ENCODE results near the gene ESRRB.
A peak's percentile ranks its signal among the peaks of the same experiment; 100 is the strongest.

ESRRB gene

GRCh38 chr14:76349993-76350392 lies 25.9 kb upstream of the ESRRB start:
- H3K9ac ChIP-seq (ENCODE audit: low read length): no peak overlapping the region
- WGBS (ENCODE audit: extremely low coverage, insufficient coverage, low lambda C conversion rate): no CpG with 5 or more reads among the region's 4 CpGs

GRCh38 chr14:76350671-76351070 lies 25.3 kb upstream of the ESRRB start:
- Histone ChIP-seq H3K27me3 (ENCODE audit: insufficient read depth, low read length, poor library complexity) (no peaks in the 10 kb centered on the region), H2BK15ac (replicated peaks; ENCODE audit: low read depth) (no peak overlapping the region), H3K18ac (ENCODE audit: low read length) (no peak overlapping the region), H3K36me3 (ENCODE audit: control insufficient read depth, insufficient read depth, low read length) (no peaks in the 10 kb centered on the region), H4K8ac (ENCODE audit: low read depth, low read length) (no peak overlapping the region), H3K79me1 (ENCODE audit: low read length) (no peaks in the 10 kb centered on the region), H3K23ac (ENCODE audit: low read length) (no peak overlapping the region), H3K9ac (ENCODE audit: low read length) (no peak overlapping the region), H2AK5ac (ENCODE audit: low read length) (no peak overlapping the region), H3K4me1 (ENCODE audit: control insufficient read depth, low read depth, low read length) (no peaks in the 10 kb centered on the region), H3K79me2 (ENCODE audit: control insufficient read depth, insufficient read depth, low read length) (no peaks in the 10 kb centered on the region), H3K27ac (ENCODE audit: low read depth, low read length) (no peak overlapping the region), H4K5ac (ENCODE audit: low read length) (no peak overlapping the region), H3K4ac (ENCODE audit: low read depth, low read length) (no peak overlapping the region), H2BK120ac (ENCODE audit: low read depth, low read length) (no peak overlapping the region), H3K4me2 (ENCODE audit: low read length) (no peak overlapping the region), H3K4me3 (ENCODE audit: low read length) (no peak overlapping the region), H2BK5ac (ENCODE audit: low read length) (no peak overlapping the region), H3K56ac (ENCODE audit: low read length) (no peak overlapping the region)
- DNase-seq: no peak
- no CpG with 5 or more reads among the region's 5 CpGs for WGBS (ENCODE audit: extremely low coverage, insufficient coverage, low lambda C conversion rate)

More at GRCh38 chr14:76349993-76350392, 25.9 kb upstream of the ESRRB start:
- no peak overlapping the region for H2BK120ac ChIP-seq (ENCODE audit: low read depth, low read length)
- H4K8ac ChIP-seq (ENCODE audit: low read depth, low read length): no peak overlapping the region
- no peaks in the 10 kb centered on the region for H3K36me3 ChIP-seq (ENCODE audit: control insufficient read depth, insufficient read depth, low read length)
- DNase-seq: no peak
- no peaks in the 10 kb centered on the region for H3K79me1 ChIP-seq (ENCODE audit: low read length)
- H3K4me3 ChIP-seq (ENCODE audit: low read length): no peak overlapping the region
- no peaks in the 10 kb centered on the region for H3K79me2 ChIP-seq (ENCODE audit: control insufficient read depth, insufficient read depth, low read length)
- no peak overlapping the region for H3K18ac ChIP-seq (ENCODE audit: low read length)
- H3K4me1 ChIP-seq (ENCODE audit: control insufficient read depth, low read depth, low read length): no peaks in the 10 kb centered on the region
- no peak overlapping the region for H4K5ac ChIP-seq (ENCODE audit: low read length)
- H3K27me3 ChIP-seq (ENCODE audit: insufficient read depth, low read length, poor library complexity): no peaks in the 10 kb centered on the region
- H3K4ac ChIP-seq (ENCODE audit: low read depth, low read length): no peak overlapping the region
- H3K56ac ChIP-seq (ENCODE audit: low read length): no peak overlapping the region
- H2BK15ac ChIP-seq (replicated peaks; ENCODE audit: low read depth): no peak overlapping the region
- no peak overlapping the region for H3K27ac ChIP-seq (ENCODE audit: low read depth, low read length)
- H2AK5ac ChIP-seq (ENCODE audit: low read length): no peak overlapping the region
- no peak overlapping the region for H3K23ac ChIP-seq (ENCODE audit: low read length)
- H3K4me2 ChIP-seq (ENCODE audit: low read length): no peak overlapping the region
- no peak overlapping the region for H2BK5ac ChIP-seq (ENCODE audit: low read length)

DNA sequence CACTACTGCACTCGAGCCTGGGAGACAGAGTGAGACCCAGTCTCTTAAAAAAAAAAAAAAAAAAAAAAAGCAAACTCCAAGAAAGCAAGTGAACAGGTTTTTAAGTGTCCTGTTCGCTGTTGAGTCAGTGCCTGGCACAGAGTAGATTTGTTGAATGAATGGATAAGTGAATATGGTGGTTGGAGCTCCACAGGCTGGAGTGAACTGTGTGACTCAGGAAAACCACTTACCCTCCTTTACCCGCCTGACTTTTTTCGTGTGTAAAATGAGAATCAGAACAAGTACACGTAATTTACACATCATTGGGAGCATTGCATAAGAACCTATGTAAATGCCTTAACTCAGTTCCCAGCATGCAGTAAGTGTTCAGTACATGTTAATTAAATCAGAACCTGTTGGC lies 24.0 kb upstream of the ESRRB start:
- H3K4me1 ChIP-seq (ENCODE audit: control insufficient read depth, low read depth, low read length): no peaks in the 10 kb centered on the region
- no peak overlapping the region for H3K9ac ChIP-seq (ENCODE audit: low read length)
- no peak overlapping the region for H2BK120ac ChIP-seq (ENCODE audit: low read depth, low read length)
- no peak overlapping the region for H2BK15ac ChIP-seq (replicated peaks; ENCODE audit: low read depth)
- H3K56ac ChIP-seq (ENCODE audit: low read length): no peak overlapping the region
- H3K36me3 ChIP-seq (ENCODE audit: control insufficient read depth, insufficient read depth, low read length): no peaks in the 10 kb centered on the region
- H3K27me3 ChIP-seq (ENCODE audit: insufficient read depth, low read length, poor library complexity): no peaks in the 10 kb centered on the region
- no peaks in the 10 kb centered on the region for H3K79me2 ChIP-seq (ENCODE audit: control insufficient read depth, insufficient read depth, low read length)
- no peak overlapping the region for H4K5ac ChIP-seq (ENCODE audit: low read length)
- no CpG with 5 or more reads among the region's 5 CpGs for WGBS (ENCODE audit: extremely low coverage, insufficient coverage, low lambda C conversion rate)
- no peak overlapping the region for H3K18ac ChIP-seq (ENCODE audit: low read length)
- no peak overlapping the region for H3K27ac ChIP-seq (ENCODE audit: low read depth, low read length)
- no peak overlapping the region for H3K4me3 ChIP-seq (ENCODE audit: low read length)
- no peaks in the 10 kb centered on the region for H3K79me1 ChIP-seq (ENCODE audit: low read length)
- no peak overlapping the region for H3K23ac ChIP-seq (ENCODE audit: low read length)
- H4K8ac ChIP-seq (ENCODE audit: low read depth, low read length): no peak overlapping the region
- DNase-seq: no peak
- no peak overlapping the region for H2AK5ac ChIP-seq (ENCODE audit: low read length)
- no peak overlapping the region for H3K4me2 ChIP-seq (ENCODE audit: low read length)
- no peak overlapping the region for H2BK5ac ChIP-seq (ENCODE audit: low read length)
- no peak overlapping the region for H3K4ac ChIP-seq (ENCODE audit: low read depth, low read length)

GRCh38 chr14:76352639-76353281 lies 23.2 kb upstream of the ESRRB start:
- no peak overlapping the region for H3K27ac ChIP-seq (ENCODE audit: low read depth, low read length)

DNA sequence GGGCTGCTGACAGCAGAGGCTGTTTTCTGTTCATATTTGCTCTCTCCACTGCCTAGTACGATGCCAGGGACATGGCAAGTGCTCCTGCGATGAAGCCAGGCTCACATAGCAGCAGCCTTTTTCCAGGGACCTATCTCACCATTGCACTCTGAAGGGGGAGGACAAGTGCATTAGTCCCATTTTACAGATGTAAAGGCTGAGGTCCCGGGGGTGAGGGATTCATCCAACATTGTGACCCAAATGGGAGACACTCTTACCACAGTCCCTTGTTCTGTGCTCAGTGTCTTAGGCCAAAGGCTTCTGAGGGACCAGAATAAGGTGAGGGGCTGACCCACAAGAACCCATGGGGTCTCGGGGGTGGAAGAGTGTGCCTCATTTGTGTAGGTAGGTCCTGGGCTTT lies 21.6 kb upstream of the ESRRB start:
- no peak overlapping the region for H3K23ac ChIP-seq (ENCODE audit: low read length)
- H2BK120ac ChIP-seq (ENCODE audit: low read depth, low read length): no peak overlapping the region
- no peak for DNase-seq
- H3K4ac ChIP-seq (ENCODE audit: low read depth, low read length): no peak overlapping the region
- no peaks in the 10 kb centered on the region for H3K79me2 ChIP-seq (ENCODE audit: control insufficient read depth, insufficient read depth, low read length)
- no peak overlapping the region for H2AK5ac ChIP-seq (ENCODE audit: low read length)
- no CpG with 5 or more reads among the region's 4 CpGs for WGBS (ENCODE audit: extremely low coverage, insufficient coverage, low lambda C conversion rate)
- H4K5ac ChIP-seq (ENCODE audit: low read length): no peak overlapping the region
- no peak overlapping the region for H3K27ac ChIP-seq (ENCODE audit: low read depth, low read length)
- no peak overlapping the region for H3K4me3 ChIP-seq (ENCODE audit: low read length)
- no peak overlapping the region for H2BK5ac ChIP-seq (ENCODE audit: low read length)
- H3K56ac ChIP-seq (ENCODE audit: low read length): no peak overlapping the region
- no peaks in the 10 kb centered on the region for H3K4me1 ChIP-seq (ENCODE audit: control insufficient read depth, low read depth, low read length)
- no peaks in the 10 kb centered on the region for H3K36me3 ChIP-seq (ENCODE audit: control insufficient read depth, insufficient read depth, low read length)
- no peaks in the 10 kb centered on the region for H3K27me3 ChIP-seq (ENCODE audit: insufficient read depth, low read length, poor library complexity)
- H3K9ac ChIP-seq (ENCODE audit: low read length): no peak overlapping the region
- H4K8ac ChIP-seq (ENCODE audit: low read depth, low read length): no peak overlapping the region
- no peak overlapping the region for H3K4me2 ChIP-seq (ENCODE audit: low read length)
- no peak overlapping the region for H2BK15ac ChIP-seq (replicated peaks; ENCODE audit: low read depth)
- no peaks in the 10 kb centered on the region for H3K79me1 ChIP-seq (ENCODE audit: low read length)
- H3K18ac ChIP-seq (ENCODE audit: low read length): no peak overlapping the region

More at GRCh38 chr14:76352639-76353281, 23.2 kb upstream of the ESRRB start:
- H4K8ac ChIP-seq (ENCODE audit: low read depth, low read length): no peak overlapping the region
- no peak overlapping the region for H4K5ac ChIP-seq (ENCODE audit: low read length)
- H3K18ac ChIP-seq (ENCODE audit: low read length): no peak overlapping the region
- no CpG with 5 or more reads among the region's 40 CpGs for WGBS (ENCODE audit: extremely low coverage, insufficient coverage, low lambda C conversion rate)
- H3K27me3 ChIP-seq (ENCODE audit: insufficient read depth, low read length, poor library complexity): no peaks in the 10 kb centered on the region
- H2BK15ac ChIP-seq (replicated peaks; ENCODE audit: low read depth): no peak overlapping the region
- H3K4me2 ChIP-seq (ENCODE audit: low read length): peak overlapping the region; percentile 21
- no peak overlapping the region for H3K23ac ChIP-seq (ENCODE audit: low read length)
- no peaks in the 10 kb centered on the region for H3K79me1 ChIP-seq (ENCODE audit: low read length)
- DNase-seq: peak; percentile 69
- H3K9ac ChIP-seq (ENCODE audit: low read length): no peak overlapping the region
- H3K56ac ChIP-seq (ENCODE audit: low read length): peak overlapping the region; percentile 57
- H3K4me1 ChIP-seq (ENCODE audit: control insufficient read depth, low read depth, low read length): no peaks in the 10 kb centered on the region
- H3K4me3 ChIP-seq (ENCODE audit: low read length): no peak overlapping the region
- H2AK5ac ChIP-seq (ENCODE audit: low read length): no peak overlapping the region
- no peak overlapping the region for H2BK120ac ChIP-seq (ENCODE audit: low read depth, low read length)
- H2BK5ac ChIP-seq (ENCODE audit: low read length): no peak overlapping the region
- H3K36me3 ChIP-seq (ENCODE audit: control insufficient read depth, insufficient read depth, low read length): no peaks in the 10 kb centered on the region
- H3K4ac ChIP-seq (ENCODE audit: low read depth, low read length): no peak overlapping the region
- H3K79me2 ChIP-seq (ENCODE audit: control insufficient read depth, insufficient read depth, low read length): no peaks in the 10 kb centered on the region

- H3K4me3 ChIP-seq (ENCODE audit: low read length): no peak overlapping the region
- H2BK5ac ChIP-seq (ENCODE audit: low read length): no peak overlapping the region
- H3K23ac ChIP-seq (ENCODE audit: low read length): no peak overlapping the region
- WGBS (ENCODE audit: extremely low coverage, insufficient coverage, low lambda C conversion rate): no CpG with 5 or more reads among the region's 3 CpGs
- no peak overlapping the region for H2AK5ac ChIP-seq (ENCODE audit: low read length)
- no peak overlapping the region for H4K5ac ChIP-seq (ENCODE audit: low read length)
- H4K8ac ChIP-seq (ENCODE audit: low read depth, low read length): no peak overlapping the region
- H2BK15ac ChIP-seq (replicated peaks; ENCODE audit: low read depth): no peak overlapping the region
- H3K18ac ChIP-seq (ENCODE audit: low read length): no peak overlapping the region
- H3K4ac ChIP-seq (ENCODE audit: low read depth, low read length): no peak overlapping the region
- H3K4me2 ChIP-seq (ENCODE audit: low read length): no peak overlapping the region
- no peaks in the 10 kb centered on the region for H3K36me3 ChIP-seq (ENCODE audit: control insufficient read depth, insufficient read depth, low read length)
- H3K27ac ChIP-seq (ENCODE audit: low read depth, low read length): no peak overlapping the region
- DNase-seq: no peak
- no peaks in the 10 kb centered on the region for H3K79me2 ChIP-seq (ENCODE audit: control insufficient read depth, insufficient read depth, low read length)
- no peak overlapping the region for H2BK120ac ChIP-seq (ENCODE audit: low read depth, low read length)
- no peaks in the 10 kb centered on the region for H3K4me1 ChIP-seq (ENCODE audit: control insufficient read depth, low read depth, low read length)
- no peak overlapping the region for H3K9ac ChIP-seq (ENCODE audit: low read length)
- H3K56ac ChIP-seq (ENCODE audit: low read length): no peak overlapping the region
- no peaks in the 10 kb centered on the region for H3K27me3 ChIP-seq (ENCODE audit: insufficient read depth, low read length, poor library complexity)
- H3K79me1 ChIP-seq (ENCODE audit: low read length): no peaks in the 10 kb centered on the region
Measured at GRCh38 chr14:76355771-76356170, 20.2 kb upstream of the ESRRB start.

All from mesendoderm (in vitro differentiated cells).